ENCODE measurements around the gene HSPA1A. TPM values are rescaled to one million over a fixed set of nuclear protein-coding genes. Genes with fewer than 3 reads are reported as not detected.
A peak's percentile ranks its signal among the peaks of the same experiment; 100 is the strongest.

HSPA1A gene
- total and polyA plus RNA-seq, 2 experiments from 2014 or later = 51.2 to 167 TPM

DNA sequence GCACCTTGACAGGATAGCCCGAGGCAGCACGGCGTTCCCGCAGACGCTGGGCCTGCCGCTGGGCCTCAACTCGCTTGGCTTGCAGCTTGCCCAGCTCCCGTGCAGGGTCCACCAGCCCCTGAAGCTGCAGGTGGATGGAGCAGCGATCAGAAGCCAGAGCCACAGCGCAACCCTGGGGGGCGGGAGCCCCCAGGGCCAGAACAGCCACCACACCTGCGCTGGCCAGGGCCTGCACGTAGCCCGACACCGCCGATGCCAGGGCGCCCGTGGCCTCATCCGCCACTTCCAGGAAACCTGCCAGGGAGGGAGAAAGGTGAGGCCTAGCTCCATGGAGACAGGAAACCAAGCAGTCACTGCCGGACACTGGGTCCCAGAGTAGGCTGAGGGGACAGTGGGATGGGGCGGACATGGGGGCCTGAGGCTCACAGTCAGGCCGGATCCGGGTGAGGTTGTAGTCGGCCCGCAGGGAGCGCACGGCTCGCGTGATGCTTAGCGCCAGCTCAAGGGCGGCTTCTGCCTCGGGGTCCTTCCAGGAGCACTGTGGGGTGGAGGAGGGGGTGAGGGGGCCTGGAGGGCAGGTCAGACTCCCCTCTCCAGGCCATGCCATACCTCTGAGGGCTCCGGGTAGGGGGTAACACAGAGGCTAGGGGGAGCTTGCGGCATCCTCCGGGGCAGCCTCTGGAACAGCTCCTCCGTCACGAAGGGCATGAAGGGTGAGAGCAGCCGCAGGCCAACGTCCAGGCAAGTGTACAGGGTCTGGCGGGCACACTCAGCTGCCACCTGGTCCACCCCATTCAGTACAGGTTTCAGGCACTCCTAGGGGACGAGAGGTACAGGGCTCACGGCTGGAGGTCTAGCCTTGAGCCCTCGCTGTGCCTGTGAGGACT lies 36.1 kb upstream of the HSPA1A start:
- peaks cover 22% of the 10 kb centered on the region for H3K4me1 ChIP-seq (ENCODE audit: low read depth)
- DNase-seq (ENCODE audit: low read depth in 1 of 2, low spot score in 1 of 2) = no peak
- no peak overlapping the region for H3K4me3 ChIP-seq
- TF ChIP-seq, protein P1, sequence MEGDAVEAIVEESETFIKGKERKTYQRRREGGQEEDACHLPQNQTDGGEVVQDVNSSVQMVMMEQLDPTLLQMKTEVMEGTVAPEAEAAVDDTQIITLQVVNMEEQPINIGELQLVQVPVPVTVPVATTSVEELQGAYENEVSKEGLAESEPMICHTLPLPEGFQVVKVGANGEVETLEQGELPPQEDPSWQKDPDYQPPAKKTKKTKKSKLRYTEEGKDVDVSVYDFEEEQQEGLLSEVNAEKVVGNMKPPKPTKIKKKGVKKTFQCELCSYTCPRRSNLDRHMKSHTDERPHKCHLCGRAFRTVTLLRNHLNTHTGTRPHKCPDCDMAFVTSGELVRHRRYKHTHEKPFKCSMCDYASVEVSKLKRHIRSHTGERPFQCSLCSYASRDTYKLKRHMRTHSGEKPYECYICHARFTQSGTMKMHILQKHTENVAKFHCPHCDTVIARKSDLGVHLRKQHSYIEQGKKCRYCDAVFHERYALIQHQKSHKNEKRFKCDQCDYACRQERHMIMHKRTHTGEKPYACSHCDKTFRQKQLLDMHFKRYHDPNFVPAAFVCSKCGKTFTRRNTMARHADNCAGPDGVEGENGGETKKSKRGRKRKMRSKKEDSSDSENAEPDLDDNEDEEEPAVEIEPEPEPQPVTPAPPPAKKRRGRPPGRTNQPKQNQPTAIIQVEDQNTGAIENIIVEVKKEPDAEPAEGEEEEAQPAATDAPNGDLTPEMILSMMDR (IDR thresholded peaks at IDR 0.05; ENCODE audit: low read depth, low read length) = no peak
- H3K36me3 ChIP-seq = no peaks in the 10 kb centered on the region
- H3K9me3 ChIP-seq (ENCODE audit: low read depth) = no peaks in the 10 kb centered on the region
- peak overlapping the region; percentile 91 for H3K27ac ChIP-seq
- H3K27me3 ChIP-seq = no peaks in the 10 kb centered on the region

DNA sequence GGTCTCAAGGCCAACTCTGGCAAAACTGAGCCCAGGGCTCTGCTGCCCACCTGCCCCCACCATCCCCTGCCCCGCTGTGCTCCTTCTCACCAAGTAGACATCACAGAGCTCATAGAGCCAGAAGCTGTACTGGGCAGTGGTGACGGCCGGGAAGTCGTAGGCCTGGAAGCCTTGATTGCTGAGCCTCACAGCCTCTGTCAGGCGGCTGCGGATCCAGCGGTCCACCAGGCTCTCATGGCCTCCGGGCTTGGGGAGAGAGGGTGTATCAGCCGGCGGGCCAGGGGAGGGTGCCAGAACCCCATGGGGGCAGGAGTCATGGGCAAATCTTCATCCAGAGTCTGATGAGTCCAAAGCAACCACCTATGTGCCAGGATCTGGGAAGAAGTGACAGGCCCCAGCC lies 35.4 kb upstream of the HSPA1A start:
- no peak overlapping the region for H3K27ac ChIP-seq
- peaks cover 22% of the 10 kb centered on the region for H3K4me1 ChIP-seq (ENCODE audit: low read depth)
- TF ChIP-seq, protein P1 (IDR thresholded peaks at IDR 0.05; ENCODE audit: low read depth, low read length) = no peak
- no peak overlapping the region for H3K4me3 ChIP-seq
- H3K36me3 ChIP-seq = no peaks in the 10 kb centered on the region
- H3K27me3 ChIP-seq = no peaks in the 10 kb centered on the region
- H3K9me3 ChIP-seq (ENCODE audit: low read depth) = no peaks in the 10 kb centered on the region
- no peak for DNase-seq (ENCODE audit: low read depth in 1 of 2, low spot score in 1 of 2)

DNA sequence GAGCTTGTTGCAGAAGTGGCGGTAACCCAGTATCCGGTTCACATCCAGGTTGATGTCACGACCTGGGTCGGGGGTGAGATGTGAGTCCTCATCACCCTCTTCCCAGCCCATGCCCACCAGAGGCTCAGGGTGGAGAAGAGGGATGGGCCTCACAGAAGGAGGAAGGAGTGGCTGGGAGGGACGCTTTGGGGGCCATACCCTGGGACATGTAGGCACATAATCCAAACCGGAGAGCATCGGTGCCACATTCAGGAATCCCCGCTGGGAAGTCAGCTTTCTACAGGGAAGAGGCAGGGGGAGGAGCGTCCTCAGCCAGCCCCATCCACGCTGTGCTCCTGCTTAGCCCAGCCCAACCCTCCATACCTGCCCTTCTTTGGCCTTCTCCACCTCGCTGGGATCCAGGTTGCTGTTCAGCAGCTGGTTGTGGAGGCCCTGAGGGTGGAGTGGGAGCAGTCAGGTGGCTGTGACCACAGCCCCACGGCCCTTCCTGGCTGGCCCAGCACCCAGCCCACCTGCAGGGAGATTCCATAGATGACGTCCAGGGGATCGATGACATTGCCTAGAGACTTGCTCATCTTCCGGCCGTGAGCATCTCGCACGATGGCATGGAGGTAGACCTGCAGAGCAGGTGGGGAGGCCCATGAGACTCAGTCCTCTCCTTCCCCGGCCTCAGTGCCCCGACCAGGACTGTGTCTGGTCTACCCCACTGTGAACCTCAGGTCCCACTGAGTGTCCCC lies 34.7 kb upstream of the HSPA1A start:
- no peaks in the 10 kb centered on the region for H3K9me3 ChIP-seq (ENCODE audit: low read depth)
- no peak for DNase-seq (ENCODE audit: low read depth in 1 of 2, low spot score in 1 of 2)
- H3K4me1 ChIP-seq (ENCODE audit: low read depth) = peaks cover 22% of the 10 kb centered on the region
- H3K4me3 ChIP-seq = no peak overlapping the region
- TF ChIP-seq, protein P1 (IDR thresholded peaks at IDR 0.05; ENCODE audit: low read depth, low read length) = no peak
- no peak overlapping the region for H3K27ac ChIP-seq
- no peaks in the 10 kb centered on the region for H3K27me3 ChIP-seq
- H3K36me3 ChIP-seq = no peaks in the 10 kb centered on the region

DNA sequence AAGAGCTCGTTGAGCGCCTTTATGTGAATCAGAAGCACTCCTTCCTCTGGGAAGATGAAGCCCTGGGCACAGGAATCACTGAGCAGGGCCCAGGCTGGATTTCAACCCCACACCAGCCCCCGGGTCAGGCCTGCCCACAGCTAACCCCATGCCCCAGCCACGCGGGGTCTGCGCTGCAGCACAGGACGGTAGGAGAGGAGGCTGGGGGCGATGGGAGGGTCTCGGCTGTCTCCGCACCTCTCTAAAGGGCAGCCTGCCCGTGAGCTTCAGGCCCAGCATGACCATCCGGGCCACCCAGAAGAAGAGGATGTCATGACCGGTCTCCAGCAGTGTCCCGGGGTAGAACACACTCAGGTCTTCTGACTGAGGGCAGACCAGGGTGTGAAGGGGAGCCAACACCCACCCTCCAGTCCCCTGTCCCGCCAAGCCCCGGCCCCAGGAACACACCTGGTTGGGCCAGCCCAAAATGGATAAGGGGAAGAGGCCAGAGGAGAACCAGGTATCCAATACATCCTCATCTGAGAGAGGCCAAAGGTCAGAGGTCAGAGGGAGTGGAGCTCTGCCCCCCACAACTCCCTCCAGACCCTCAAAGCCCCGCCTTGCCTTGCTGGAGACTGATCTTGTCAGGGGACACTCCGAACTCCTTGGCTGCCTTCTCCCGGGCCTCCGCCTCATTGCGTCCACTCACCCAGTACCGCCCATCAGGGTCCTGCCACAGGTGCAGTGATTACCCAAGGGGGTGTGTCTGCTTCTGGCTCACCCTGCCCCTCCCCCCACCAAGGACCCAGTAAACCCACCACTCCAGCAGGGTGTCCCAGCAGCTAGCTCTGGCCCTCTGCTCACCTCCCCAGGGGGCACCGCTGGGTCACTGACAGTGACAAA lies 33.9 kb upstream of the HSPA1A start:
- no peak for DNase-seq (ENCODE audit: low read depth in 1 of 2, low spot score in 1 of 2)
- H3K27ac ChIP-seq = no peak overlapping the region
- TF ChIP-seq, protein P1 (IDR thresholded peaks at IDR 0.05; ENCODE audit: low read depth, low read length) = no peak
- H3K27me3 ChIP-seq = no peaks in the 10 kb centered on the region
- no peaks in the 10 kb centered on the region for H3K36me3 ChIP-seq
- H3K4me3 ChIP-seq = no peak overlapping the region
- peaks cover 16% of the 10 kb centered on the region for H3K4me1 ChIP-seq (ENCODE audit: low read depth)
- H3K9me3 ChIP-seq (ENCODE audit: low read depth) = no peaks in the 10 kb centered on the region

Data from cardiac muscle cell (in vitro differentiated cells and primary cell).